Mucosa of gallbladder (tissue), 1 donor: ENCODE results near the gene AGL. TPM values are rescaled to one million over a fixed set of nuclear protein-coding genes. Genes with fewer than 3 reads are reported as not detected.

Experiments used
- total RNA-seq: library from RNA; stranded (reverse); gene quantifications from one replicate; pipeline ENCODE4 v1.2.1, GENCODE V29; 2021
- donor health status: DM: no; HTN: no; CAD: no.

The AGL gene
- total RNA-seq, 1 donor from 2014 or later: 13.9 TPM

Other genes starting within 250 kb of the AGL start
- 5.9 TPM for gene PALMD, start 204.2 kb upstream of the AGL start, total RNA-seq
- 22.5 TPM for gene FRRS1, start 83.7 kb upstream of the AGL start, total RNA-seq
- 38.3 TPM for gene SLC35A3, start 119.6 kb downstream of the AGL start, total RNA-seq